Transverse colon (tissue), 3 donors: ENCODE measurements around the gene PYCR2.

Experiments used
- EP300 ChIP-seq: sonication (generic); formaldehyde crosslinking; IDR thresholded peaks from one replicate; pipeline ENCODE4 v1.6.1; 2017; ENCODE audit warnings: antibody characterized with exemption, low read depth
- POLR2A ChIP-seq: fragments of 450-650 bp; IDR thresholded peaks from one replicate; pipeline ENCODE4 v1.6.1; 2016; ENCODE audit warnings: antibody characterized with exemption, mild to moderate bottlenecking, moderate library complexity
- TF ChIP-seq, protein P1 (sequence below), 5 experiments: fragments of 200-600 bp in 3 of 5; fragments of 450-650 bp in 2 of 5; sonication (generic) in 3 of 5; IDR thresholded peaks; 1 replicate in 2 of 5; 2 replicates in 3 of 5; pipeline ENCODE4 v1.5.1; 2016 to 2017; ENCODE audit warnings: antibody characterized with exemption in 5 of 5, inconsistent platforms in 3 of 5, mild to moderate bottlenecking in 2 of 5, moderate library complexity in 1 of 5

DNA sequence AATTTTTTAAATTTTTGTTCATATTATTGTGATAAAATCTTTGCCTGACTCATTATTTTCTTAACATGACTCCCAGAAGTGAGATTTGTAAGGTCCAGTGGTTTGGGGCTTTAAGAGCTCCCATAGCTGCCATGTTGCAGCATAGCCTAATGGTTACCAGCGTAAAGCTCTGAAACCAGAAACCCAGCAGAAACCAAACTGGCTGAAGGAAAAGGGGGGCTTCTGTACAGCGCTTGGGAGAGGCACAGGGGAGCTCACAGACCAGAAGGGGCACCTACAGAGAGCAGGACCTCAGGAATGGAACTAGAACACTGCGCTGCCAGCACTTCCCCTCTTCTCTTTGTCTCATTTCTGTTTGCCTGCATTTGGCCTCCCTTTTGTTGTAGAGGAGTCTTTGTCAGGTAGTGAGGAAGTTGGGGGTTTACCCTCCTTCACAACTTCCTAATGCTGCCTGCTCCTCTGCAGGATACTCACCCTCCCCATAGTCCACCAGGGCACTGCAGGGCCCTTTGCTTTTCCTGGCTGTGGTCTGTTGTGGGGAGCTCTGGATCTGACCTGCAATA is 2.6 kb upstream of the PYCR2 start:
- TF ChIP-seq, protein P1, sequence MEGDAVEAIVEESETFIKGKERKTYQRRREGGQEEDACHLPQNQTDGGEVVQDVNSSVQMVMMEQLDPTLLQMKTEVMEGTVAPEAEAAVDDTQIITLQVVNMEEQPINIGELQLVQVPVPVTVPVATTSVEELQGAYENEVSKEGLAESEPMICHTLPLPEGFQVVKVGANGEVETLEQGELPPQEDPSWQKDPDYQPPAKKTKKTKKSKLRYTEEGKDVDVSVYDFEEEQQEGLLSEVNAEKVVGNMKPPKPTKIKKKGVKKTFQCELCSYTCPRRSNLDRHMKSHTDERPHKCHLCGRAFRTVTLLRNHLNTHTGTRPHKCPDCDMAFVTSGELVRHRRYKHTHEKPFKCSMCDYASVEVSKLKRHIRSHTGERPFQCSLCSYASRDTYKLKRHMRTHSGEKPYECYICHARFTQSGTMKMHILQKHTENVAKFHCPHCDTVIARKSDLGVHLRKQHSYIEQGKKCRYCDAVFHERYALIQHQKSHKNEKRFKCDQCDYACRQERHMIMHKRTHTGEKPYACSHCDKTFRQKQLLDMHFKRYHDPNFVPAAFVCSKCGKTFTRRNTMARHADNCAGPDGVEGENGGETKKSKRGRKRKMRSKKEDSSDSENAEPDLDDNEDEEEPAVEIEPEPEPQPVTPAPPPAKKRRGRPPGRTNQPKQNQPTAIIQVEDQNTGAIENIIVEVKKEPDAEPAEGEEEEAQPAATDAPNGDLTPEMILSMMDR (IDR thresholded peaks at IDR 0.05): no peak
- TF ChIP-seq EP300 (no peak), POLR2A (no peak)
